ENCODE data around the gene TBL3. TPM values are rescaled to one million over a fixed set of nuclear protein-coding genes. Genes with fewer than 3 reads are reported as not detected.
A peak's percentile ranks its signal among the peaks of the same experiment; 100 is the strongest.
"Not testable (repeated sequence)": the region's sequence is repeated elsewhere in the genome, so short reads cannot be mapped to it uniquely, and the experiment has no call there.

Gene TBL3
- total RNA-seq, 1 experiment from 2014 or later = 76.8 TPM

- DNase-seq (ENCODE audit: low read depth) = no peak
These were observed 28.1 kb downstream of the TBL3 start for GRCh38 chr16:1999866-2000514.

GRCh38 chr16:2001035-2001434 lies 29.2 kb downstream of the TBL3 start:
- no peak for DNase-seq (ENCODE audit: low read depth)

DNA sequence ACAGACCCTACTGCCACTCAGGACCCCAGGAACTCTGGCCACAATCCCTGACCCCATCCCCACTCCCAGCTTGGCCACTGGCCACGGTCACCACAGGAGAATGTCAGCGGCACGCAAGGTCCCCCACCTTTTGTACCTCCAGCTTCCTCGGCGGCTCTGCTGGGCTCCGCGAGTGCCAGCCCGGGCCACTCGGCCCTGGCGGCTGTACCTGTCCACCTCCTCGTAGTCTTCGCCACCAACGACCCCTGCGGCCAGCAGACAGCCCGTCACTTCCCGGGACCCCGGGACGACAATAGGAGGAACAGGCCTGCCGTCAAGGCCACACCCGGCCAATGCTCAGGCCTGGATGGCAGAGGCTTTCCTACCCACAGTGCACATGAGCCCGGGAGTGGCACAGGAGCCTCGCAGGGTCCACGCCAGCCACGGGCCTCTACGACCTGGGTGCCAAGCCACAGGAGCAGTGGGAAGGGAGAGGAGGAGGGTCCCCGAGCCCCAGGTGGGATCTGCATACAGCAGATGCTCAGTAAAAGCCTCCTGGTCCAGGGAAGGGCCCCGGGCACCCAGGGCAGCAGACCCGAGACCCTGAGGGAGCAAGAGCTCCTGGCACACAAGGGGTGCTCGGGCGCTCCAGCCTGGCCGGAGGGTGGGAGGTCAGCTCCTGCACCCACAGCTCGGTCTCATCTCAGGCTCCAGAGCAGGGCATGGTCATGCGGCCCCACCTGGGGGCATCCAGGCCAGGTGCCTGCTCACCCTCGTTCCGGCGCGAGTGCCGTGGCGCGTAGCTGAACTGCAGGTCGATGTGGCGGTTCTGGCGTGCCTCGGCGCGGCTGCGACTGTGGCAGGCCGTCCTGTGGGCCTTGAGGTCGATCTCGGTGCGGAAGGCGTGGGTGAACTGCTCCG lies 29.9 kb downstream of the TBL3 start:
- DNase-seq (ENCODE audit: low read depth) = no peak

- DNase-seq (ENCODE audit: low read depth) = no peak
These were observed 30.8 kb downstream of the TBL3 start for GRCh38 chr16:2002406-2003230.

- no peak for DNase-seq (ENCODE audit: low read depth)
These were observed 31.5 kb downstream of the TBL3 start for GRCh38 chr16:2003231-2003826.

- DNase-seq (ENCODE audit: low read depth) = peak; percentile 51
These were observed 32.2 kb downstream of the TBL3 start for GRCh38 chr16:2003827-2004641.

DNA sequence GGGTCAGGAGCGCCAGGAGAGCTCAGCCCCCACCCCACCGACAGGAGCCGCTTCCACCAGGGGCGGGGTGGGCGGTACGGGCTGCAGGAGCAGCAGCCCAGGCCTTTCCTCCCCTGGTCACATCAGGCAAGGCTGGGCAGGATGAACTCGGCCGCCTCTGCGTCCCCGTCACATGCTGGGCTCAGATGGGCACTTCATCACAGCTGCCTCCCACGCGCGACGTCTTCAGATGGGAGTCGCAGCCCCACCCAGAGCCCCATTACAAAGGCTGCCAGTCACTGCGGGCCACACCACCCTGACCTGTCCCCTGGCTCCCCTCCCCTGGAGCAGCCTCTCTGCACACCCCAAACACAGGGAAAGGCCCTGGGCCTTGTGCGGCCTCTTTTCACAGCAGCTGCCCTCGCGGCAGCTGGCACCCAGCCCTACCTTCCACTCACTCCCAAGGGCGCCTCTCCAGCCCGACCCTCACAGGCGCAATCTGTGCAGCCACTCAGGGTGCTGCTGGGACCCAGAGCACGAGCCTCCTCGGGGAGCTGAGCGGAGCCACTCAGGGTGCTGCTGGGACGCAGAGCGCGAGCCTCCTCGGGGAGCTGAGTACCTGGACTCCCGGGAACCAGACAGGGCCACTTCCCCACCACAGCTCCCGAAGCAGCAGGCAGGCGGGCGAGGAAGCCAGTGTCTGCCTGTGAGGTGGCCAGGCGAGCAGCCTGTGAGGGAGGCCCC lies 33.1 kb downstream of the TBL3 start:
- no peak for DNase-seq (ENCODE audit: low read depth)

DNA sequence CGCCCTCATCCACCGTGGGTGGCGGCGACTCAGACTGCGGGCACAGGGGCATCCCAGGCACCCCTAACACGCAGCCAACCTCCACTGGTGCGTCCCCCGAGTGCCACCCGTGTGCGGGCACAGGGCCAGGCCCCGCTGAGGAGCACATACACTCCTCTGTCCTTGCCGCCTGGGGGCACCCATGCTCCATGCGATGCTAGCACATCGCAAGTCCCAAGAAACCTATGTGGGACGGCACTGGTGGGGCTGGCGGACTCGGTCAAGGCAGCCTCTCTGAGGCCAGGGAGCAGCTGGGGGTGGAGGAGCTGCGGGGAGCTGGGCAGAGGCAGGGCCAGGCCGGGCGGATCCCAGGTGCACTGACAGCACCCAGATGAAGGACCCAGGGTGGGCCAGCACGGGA lies 33.8 kb downstream of the TBL3 start:
- no peak for DNase-seq (ENCODE audit: low read depth)

GRCh38 chr16:2006317-2006716 lies 34.5 kb downstream of the TBL3 start:
- no peak for DNase-seq (ENCODE audit: low read depth)

DNA sequence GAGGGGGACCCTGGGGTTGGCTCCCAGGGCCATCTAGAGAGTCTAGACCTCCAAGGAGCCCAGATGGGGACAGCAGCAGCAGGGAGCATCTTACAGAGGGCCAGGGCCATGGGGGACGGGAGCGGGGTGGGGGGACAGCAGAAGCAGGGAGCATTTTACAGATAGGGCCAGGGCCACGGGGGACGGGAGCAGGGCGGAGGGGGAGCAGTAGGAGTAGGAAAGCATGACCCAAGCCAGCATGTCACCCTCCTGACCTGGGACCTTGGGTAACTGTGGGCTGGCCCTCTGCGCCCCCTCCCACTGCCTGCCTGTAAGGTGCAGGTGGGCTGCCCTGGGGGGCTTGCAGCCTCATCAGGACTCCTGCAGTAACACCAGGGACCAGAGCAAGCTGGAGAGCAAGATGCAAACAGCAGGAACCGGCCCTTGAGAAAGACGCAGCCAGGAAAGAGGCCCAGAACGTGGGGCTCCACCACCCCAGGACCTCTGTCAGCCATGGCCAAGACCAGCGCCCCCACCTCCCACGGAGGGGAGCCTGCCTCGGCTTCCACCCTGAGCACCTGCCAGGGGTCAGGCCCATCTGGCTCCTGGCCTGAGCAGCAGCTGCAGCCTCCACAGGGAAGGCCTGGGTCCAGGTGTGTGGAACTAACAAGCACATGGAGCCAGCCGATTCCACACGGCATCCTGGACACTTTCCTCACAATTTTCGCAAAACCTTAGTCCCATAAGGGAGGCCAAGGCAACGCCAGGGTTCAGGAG lies 35.4 kb downstream of the TBL3 start:
- no peak for DNase-seq (ENCODE audit: low read depth)

DNA sequence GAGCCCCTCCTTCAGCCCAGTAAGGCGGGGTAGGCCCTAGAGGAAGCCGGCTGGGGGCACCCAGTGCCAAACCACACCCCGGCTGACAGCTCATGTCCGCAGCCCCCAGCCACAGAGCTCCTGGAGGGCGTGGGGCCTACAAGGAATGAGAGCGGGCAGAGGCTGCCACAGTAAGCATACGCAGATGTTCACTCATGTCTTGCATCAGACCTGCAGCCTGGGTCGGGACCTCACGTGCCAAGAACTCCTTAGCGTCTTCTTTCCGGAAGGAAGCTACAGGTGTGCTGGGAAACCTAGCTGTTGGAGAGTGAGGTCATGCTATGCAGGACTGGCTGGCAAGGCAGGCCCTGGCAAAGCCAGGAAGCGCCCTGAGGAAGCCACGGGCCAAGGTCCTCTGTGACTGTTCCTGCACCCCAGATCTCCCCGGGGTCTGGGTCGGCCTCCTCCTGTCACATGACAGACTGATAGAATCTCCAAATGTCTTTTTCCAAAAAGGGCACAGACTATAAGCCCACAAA lies 36.2 kb downstream of the TBL3 start:
- DNase-seq (ENCODE audit: low read depth) = no peak

DNA sequence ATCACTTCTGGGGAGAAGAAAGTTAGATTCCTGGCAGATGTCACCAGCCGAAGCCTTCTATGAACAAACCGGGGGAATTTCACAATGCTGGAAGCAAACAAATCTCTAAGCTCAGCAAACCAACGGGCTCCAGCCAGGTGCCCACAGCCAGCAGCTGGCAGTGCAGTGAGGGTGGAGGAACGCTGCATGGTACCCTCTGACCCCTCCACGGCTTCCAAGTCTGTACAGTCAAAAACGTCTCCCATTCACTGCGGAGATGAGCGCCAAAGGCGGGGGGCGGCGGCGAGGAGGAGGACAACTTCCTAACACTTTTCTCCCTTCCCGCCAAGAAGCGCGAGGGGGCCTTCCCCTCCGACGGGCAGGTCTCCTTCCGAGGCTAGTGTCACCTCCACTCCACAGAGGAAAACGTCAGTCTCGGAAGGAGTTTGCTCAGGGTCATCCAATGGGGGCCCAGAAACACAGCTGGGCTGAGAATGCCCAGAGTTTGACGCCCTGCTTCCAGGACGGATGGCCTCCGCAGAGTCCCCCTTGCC lies 36.8 kb downstream of the TBL3 start:
- DNase-seq (ENCODE audit: low read depth) = no peak

- no peak for DNase-seq (ENCODE audit: low read depth)
These were observed 37.4 kb downstream of the TBL3 start for GRCh38 chr16:2009164-2009711.

- DNase-seq (ENCODE audit: low read depth) = peak; percentile 88
These were observed 38.1 kb downstream of the TBL3 start, which contains the start of gene ZNF598 for GRCh38 chr16:2009791-2010510. Gene ZNF598, minus strand, starts transcription at chr16:2009821.

DNA sequence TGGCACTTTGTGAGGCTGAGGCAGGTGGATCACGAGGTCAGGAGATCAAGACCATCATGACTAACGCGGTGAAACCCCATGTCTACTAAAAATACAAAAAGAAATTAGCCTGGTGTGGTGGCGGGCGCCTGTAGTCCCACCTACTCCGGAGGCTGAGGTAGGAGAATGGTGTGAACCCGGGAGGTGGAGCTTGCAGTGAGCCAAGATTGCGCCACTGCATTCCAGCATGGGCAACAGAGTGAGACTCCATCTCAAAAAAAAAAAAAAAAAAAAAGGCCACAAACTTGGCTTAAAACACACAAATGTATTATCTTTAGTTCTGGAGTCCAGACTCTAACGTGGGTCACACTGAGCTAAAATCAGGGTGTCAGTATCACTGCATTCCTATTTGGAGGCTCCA lies 39.9 kb downstream of the TBL3 start:
- DNase-seq (ENCODE audit: low read depth) = not testable (repeated sequence)

DNA sequence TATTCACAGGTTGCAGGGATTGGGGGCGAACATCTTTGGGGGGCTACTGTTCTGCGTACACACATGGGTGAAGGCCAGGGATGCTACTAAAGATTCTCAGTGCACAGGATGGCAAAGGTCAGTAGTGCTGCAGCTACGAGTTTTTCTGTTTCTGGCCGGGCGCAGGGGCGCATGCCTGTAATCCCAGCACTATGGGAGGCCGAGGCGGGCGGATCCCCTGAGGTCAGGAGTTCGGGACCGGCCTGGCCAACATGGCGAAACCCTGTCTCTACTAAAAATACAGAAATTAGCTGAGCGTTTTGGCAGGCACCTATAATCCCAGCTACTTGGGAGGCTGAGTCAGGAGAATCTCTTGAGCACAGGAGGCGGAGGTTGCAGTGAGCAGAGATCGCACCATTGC lies 41.7 kb downstream of the TBL3 start:
- DNase-seq (ENCODE audit: low read depth) = no peak

- no peak for DNase-seq (ENCODE audit: low read depth)
These were observed 43.5 kb downstream of the TBL3 start for GRCh38 chr16:2015117-2015946.

Measured in M059J (cell line).